Astrocyte of the spinal cord (primary cell): Measurements from ENCODE around the gene SMAD3.

Experiments used
- DNase-seq: peaks from one replicate; pipeline ENCODE4 v3.0.0; 2011; ENCODE audit warnings: low read depth, low spot score
- H3K4me3 ChIP-seq: 2 replicates; pipeline ENCODE4 v1.5.1; 2011; ENCODE audit warnings: low read depth, mild to moderate bottlenecking, low read length, moderate library complexity
- in situ Hi-C: cut with HindIII; loops from 2 replicates; pipeline ENCODE4 v1.10.0; 2017; ENCODE audit warnings: low sequenced_read_pairs
- TF ChIP-seq, protein P1 (sequence below): IDR thresholded peaks from 2 replicates; pipeline ENCODE4 v1.5.1; 2012; ENCODE audit warnings: low read depth, mild to moderate bottlenecking, low read length, inconsistent platforms

SMAD3 gene

DNA sequence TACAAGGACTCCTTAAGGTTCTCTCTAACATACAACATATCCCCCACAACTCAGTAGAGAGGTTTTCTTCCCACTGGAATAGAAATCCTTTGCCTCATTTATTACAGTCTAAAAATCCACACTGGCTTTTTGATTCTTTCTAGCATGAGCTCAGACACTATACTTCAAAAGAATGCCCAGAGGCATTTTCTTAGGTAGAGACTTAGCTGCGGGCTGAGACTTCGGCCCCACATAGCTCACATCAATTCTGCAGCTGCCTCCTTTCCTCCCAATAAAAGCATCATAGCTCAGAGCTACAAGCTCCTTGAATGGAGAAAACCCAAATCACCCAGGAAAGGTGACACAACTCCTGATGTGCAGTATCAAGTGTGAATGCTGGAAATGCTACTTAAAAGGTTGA lies 136.7 kb downstream of the SMAD3 start:
- no peak for DNase-seq
- in situ Hi-C loops, result no loop called here
- H3K4me3 ChIP-seq, result no peak overlapping the region
- TF ChIP-seq, protein P1, sequence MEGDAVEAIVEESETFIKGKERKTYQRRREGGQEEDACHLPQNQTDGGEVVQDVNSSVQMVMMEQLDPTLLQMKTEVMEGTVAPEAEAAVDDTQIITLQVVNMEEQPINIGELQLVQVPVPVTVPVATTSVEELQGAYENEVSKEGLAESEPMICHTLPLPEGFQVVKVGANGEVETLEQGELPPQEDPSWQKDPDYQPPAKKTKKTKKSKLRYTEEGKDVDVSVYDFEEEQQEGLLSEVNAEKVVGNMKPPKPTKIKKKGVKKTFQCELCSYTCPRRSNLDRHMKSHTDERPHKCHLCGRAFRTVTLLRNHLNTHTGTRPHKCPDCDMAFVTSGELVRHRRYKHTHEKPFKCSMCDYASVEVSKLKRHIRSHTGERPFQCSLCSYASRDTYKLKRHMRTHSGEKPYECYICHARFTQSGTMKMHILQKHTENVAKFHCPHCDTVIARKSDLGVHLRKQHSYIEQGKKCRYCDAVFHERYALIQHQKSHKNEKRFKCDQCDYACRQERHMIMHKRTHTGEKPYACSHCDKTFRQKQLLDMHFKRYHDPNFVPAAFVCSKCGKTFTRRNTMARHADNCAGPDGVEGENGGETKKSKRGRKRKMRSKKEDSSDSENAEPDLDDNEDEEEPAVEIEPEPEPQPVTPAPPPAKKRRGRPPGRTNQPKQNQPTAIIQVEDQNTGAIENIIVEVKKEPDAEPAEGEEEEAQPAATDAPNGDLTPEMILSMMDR, result no peak

DNA sequence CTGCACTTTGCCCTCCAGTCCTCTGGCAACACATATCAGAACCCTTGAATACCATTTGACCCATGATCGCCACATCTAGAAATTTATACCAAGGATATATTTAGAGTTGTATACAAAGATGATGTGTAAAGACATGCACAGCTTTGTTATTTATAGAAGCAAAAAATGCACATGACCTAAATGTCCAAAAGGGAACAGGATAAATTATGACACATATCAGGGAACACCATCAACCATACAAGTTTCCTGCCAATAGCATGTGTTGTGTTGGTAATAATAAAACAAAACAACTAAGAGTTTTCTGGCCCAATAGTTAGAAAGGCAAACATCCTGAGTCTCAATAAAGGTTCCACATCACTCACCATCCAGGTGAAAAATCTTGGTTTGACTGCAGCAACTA lies 137.6 kb downstream of the SMAD3 start:
- no peak overlapping the region for H3K4me3 ChIP-seq
- TF ChIP-seq, protein P1, result no peak
- in situ Hi-C loops, result no loop called here
- DNase-seq, result no peak

DNA sequence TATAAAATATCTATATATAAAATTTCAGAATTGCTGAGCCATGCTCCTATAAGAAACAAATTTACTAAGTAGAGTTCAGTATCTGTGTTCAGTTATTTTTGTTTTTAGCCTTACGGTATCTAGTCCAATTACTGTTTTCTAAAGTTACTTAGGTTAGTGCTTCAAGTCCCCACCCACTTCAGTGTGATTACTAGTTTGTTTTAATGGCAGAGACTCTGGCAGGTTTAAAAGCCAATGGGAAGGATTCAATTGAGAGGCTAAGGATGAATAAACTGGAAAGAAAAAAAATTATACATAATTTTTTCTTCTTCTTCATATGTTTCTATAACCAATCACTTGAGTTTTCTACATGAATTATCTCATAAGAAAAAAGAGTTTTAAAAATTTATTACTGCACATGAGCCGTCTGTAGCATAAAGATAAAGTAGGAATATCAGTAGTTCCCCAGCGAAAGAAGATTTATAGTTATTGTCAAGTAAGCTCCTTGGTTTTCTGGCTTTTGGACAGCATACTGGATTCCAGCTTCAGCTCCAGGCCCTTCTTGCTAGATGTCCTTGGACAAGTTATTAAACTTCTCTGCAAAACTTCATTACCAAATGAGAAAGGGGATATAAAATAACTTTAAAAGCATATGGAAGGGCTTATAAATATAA lies 142.3 kb downstream of the SMAD3 start:
- DNase-seq, result no peak
- TF ChIP-seq, protein P1, result no peak
- H3K4me3 ChIP-seq, result no peak overlapping the region
- in situ Hi-C loops, result no loop called here

DNA sequence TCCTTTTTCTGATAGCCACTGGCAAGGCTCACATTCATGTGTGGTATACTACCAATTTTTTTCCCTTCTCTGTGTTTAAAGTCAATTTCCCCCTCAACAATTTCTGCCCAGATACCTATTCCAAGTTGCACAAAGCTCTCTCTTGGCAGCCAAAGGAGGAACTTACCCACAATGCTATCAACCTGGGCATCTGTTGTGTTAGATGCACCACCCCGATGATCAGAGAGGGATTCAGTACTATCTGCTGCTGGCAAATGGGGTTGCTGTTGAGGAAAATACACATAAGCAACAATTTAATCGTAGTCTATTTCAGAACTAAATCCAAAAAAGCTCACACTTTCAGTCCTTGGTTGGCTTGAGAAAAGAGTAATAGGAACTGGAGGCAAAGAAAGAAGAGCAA lies 143.0 kb downstream of the SMAD3 start:
- H3K4me3 ChIP-seq, result no peak overlapping the region
- TF ChIP-seq, protein P1, result no peak
- in situ Hi-C loops, result no loop called here
- no peak for DNase-seq

DNA sequence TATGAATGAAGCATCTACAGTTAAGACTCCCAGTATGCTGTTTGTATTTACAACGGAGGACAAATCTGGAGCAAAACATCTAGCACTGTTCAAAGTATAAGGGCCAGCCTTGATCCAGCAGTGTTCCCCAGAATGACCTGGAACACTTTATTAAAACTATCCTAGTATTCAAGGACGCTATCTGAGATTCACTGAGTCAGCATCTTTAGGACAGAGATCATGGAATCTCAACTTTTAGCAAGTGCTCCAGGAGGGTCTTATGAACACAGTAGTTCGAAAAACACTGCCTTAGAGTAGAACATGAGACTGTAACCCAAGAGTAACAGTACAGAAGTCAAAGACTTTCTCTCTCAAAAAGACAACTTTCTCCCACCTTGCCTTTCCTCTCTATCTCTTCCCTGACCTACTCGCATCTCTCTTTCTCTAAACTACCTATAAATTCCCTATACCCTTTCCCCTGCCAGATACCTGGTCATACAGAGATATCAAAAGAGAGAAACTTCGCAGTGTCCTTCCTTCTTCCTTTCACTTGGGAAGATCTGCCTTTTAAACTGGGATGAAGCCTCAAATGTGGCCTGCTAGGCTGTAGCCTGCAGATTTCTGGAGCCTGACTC lies 145.3 kb downstream of the SMAD3 start:
- in situ Hi-C loops, result no loop called here
- DNase-seq, result no peak
- no peak overlapping the region for H3K4me3 ChIP-seq
- TF ChIP-seq, protein P1, result no peak

DNA sequence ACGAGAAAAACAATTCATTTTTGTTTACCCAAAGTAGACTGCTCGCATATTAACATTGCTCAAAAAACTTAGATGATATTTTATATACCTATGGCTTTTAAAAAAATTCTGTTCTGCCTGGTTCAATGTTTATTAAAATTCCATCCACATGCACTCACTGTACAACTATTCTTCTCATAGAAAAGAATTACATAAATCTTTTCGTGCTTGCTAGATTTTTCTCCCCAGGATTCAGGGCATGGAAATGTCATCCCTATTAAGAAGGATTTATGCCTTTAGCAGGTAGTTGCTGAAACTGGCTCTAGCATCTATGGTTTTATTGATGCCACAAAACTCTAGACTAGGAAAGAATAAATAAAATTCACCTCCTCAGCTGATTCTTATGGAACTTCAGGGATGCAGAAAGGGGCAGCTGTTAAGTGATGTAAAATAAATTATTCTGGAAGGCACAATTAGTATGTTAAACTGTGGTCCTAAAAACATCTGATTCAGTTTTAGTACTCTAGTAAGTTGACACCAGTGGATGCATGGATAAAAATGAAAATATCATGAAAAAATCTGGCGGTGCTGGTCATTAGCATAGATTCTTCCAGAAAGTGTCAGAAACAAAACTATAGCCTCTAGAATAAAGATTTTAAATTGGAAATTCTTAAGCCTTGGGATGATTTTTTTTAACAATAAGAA lies 147.4 kb downstream of the SMAD3 start:
- TF ChIP-seq, protein P1, result no peak
- no peak for DNase-seq
- no peak overlapping the region for H3K4me3 ChIP-seq
- in situ Hi-C loops, result no loop called here
